Calu3 (cell line): ENCODE results near the gene PSPN. TPM values are rescaled to one million over a fixed set of nuclear protein-coding genes. Genes with fewer than 3 reads are reported as not detected.
"Not testable (repeated sequence)": the region's sequence is repeated elsewhere in the genome, so short reads cannot be mapped to it uniquely, and the experiment has no call there.

Experiments
- BruUV-seq: library from RNA; stranded (reverse); fragments of 400-500 nt; replicated peaks from 2 replicates; lab custom pipeline; 2021; lab: Mats Ljungman, UMichigan
- CTCF ChIA-PET: fragments of 300-600 bp; sonication (Branson Sonifier 250); formaldehyde crosslinking; loops from one replicate; lab custom pipeline; 2022; ENCODE audit warnings: antibody characterized with exemption; lab: Charles Lee
- DNase-seq: peaks from one replicate; pipeline ENCODE4 v3.0.0; 2022
- H3K27ac Mint-ChIP-seq: one replicate; pipeline ENCODE4 v1.8.0; 2022; ENCODE audit warnings: mixed read lengths; ENCODE audit not compliant: unreplicated experiment
- H3K27me3 Mint-ChIP-seq: one replicate; pipeline ENCODE4 v1.8.0; 2022; ENCODE audit warnings: mixed read lengths; ENCODE audit not compliant: unreplicated experiment
- H3K36me3 Mint-ChIP-seq: one replicate; pipeline ENCODE4 v1.8.0; 2022; ENCODE audit warnings: mild to moderate bottlenecking, moderate library complexity, mixed read lengths; ENCODE audit not compliant: insufficient read depth, unreplicated experiment
- H3K4me1 Mint-ChIP-seq: one replicate; pipeline ENCODE4 v1.8.0; 2022; ENCODE audit warnings: mild to moderate bottlenecking, low read depth, mixed read lengths; ENCODE audit not compliant: unreplicated experiment
- H3K4me3 Mint-ChIP-seq: one replicate; pipeline ENCODE4 v1.8.0; 2022; ENCODE audit warnings: mild to moderate bottlenecking, low read depth, moderate library complexity, mixed read lengths; ENCODE audit not compliant: unreplicated experiment
- H3K9me3 Mint-ChIP-seq: one replicate; pipeline ENCODE4 v1.8.0; 2022; ENCODE audit warnings: low read depth, mixed read lengths; ENCODE audit not compliant: unreplicated experiment
- intact Hi-C: fragments of 100-400 bp; cut with micrococcal nuclease; formaldehyde crosslinking; loops from one replicate; pipeline ENCODE4 v1.10.0; 2022; ENCODE audit not compliant: unreplicated experiment
- total RNA-seq: library from RNA; stranded (reverse); gene quantifications from 2 replicates; pipeline ENCODE4 v1.2.3, GENCODE V29; 2022
- TF ChIP-seq, protein P1 (sequence below): fragments of 200-600 bp; IDR thresholded peaks from one replicate; pipeline ENCODE4 v1.8.0; 2022; ENCODE audit warnings: antibody characterized with exemption; ENCODE audit not compliant: unreplicated experiment

The PSPN gene
- total RNA-seq, 1 experiment from 2014 or later = 1.7 TPM

DNA sequence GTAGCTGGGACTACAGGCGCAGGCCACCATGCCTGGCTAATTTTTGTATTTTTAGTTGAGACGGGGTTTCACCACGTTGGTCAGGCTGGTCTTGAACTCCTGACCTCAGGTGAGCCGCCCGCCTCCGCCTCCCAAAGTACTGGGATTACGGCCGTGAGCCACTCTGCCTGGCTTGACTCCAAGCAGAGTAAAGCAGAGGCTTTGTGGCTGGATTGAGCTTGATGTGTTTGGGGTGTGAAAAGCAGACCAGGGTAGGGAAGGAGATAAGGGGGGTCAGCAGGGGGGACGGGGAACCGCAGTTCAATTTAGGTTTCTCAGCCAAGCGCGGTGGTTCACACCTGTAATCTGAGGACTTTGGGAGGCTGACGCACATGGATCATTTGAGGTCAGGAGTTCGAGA, 18.6 kb downstream of the PSPN start:
- intact Hi-C loops = loop anchor here (10.0 kb wide), 1 partner anchor 192 kb away; no protein-coding TSS in a partner anchor
- H3K4me3 Mint-ChIP-seq = no peak overlapping the region
- CTCF ChIA-PET = no interaction called here
- H3K4me1 Mint-ChIP-seq = peaks cover 9% of the 10 kb centered on the region
- TF ChIP-seq, protein P1, sequence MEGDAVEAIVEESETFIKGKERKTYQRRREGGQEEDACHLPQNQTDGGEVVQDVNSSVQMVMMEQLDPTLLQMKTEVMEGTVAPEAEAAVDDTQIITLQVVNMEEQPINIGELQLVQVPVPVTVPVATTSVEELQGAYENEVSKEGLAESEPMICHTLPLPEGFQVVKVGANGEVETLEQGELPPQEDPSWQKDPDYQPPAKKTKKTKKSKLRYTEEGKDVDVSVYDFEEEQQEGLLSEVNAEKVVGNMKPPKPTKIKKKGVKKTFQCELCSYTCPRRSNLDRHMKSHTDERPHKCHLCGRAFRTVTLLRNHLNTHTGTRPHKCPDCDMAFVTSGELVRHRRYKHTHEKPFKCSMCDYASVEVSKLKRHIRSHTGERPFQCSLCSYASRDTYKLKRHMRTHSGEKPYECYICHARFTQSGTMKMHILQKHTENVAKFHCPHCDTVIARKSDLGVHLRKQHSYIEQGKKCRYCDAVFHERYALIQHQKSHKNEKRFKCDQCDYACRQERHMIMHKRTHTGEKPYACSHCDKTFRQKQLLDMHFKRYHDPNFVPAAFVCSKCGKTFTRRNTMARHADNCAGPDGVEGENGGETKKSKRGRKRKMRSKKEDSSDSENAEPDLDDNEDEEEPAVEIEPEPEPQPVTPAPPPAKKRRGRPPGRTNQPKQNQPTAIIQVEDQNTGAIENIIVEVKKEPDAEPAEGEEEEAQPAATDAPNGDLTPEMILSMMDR = no peak
- H3K27ac Mint-ChIP-seq = no peak overlapping the region
- DNase-seq = no peak
- no TSS peak for BruUV-seq
- no peaks in the 10 kb centered on the region for H3K9me3 Mint-ChIP-seq
- H3K36me3 Mint-ChIP-seq = peaks cover 14% of the 10 kb centered on the region
- H3K27me3 Mint-ChIP-seq = no peaks in the 10 kb centered on the region

DNA sequence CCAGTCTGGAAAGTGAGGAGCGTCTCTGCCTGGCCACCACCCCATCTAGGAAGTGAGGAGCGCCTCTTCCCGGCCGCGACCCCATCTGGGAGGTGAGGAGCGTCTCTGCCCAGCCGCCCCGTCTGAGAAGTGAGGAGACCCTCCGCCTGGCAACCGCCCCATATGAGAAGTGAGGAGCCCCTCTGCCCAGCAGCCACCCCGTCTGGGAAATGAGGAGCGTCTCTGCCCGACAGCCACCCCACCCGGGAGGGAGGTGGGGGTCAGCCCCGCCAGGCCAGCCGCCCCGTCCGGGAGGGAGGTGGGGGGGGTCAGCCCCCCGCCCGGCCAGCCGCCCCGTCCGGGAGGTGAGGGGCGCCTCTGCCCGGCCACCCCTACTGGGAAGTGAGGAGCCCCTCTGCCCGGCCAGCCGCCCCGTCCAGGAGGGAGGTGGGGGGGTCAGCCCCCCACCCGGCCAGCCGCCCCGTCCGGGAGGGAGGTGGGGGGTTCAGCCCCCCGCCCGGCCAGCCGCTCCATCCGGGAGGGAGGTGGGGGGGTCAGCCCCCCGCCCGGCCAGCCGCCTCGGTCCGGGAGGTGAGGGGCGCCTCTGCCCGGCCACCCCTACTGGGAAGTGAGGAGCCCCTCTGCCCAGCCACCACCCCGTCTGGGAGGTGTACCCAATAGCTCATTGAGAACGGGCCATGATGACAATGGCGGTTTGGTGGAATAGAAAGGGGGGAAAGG, 20.3 kb downstream of the PSPN start:
- intact Hi-C loops = loop anchor here (2.0 to 10.0 kb wide), 2 partner anchors 191 to 231 kb away; no protein-coding TSS in a partner anchor
- H3K4me3 Mint-ChIP-seq, H3K27ac Mint-ChIP-seq, H3K9me3 Mint-ChIP-seq, CTCF ChIA-PET, H3K4me1 Mint-ChIP-seq, H3K36me3 Mint-ChIP-seq, BruUV-seq, H3K27me3 Mint-ChIP-seq, DNase-seq: not testable (repeated sequence)

DNA sequence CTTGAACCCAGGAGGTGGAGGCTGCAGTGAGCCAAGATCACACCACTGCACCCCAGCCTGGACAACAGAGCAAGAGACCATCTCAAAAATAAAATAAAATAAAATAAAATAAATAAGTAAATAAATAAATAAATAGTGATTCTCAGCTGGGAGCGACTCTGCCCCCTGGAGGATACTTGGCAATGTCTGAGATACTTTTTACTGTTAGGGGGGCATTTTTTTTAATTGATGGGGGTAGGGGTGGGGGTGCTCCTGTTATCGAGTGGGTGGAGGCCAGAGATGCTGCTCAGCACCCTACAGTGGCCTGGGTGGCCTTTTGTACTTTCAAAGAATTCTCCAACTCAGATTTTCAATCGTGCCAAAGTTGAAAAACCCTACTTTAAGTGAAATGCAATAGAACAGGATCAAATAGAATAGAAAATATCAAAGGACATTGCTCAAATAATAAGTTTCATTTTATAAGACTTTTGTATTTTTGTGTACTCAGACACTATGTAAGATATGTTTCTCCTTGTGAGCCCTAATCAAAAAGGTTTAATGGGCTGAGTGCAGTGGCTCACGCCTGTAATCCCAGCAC, 21.5 kb downstream of the PSPN start:
- CTCF ChIA-PET = interaction anchor here (0.6 to 1.5 kb wide), 3 partner anchors 69 to 386 kb away, joined by 4 to 9 read pairs (median 5); no protein-coding TSS in a partner anchor
- no TSS peak for BruUV-seq
- Mint-ChIP-seq H3K4me1 (peaks cover 9% of the 10 kb centered on the region), H3K9me3 (no peaks in the 10 kb centered on the region), H3K36me3 (no peaks in the 10 kb centered on the region), H3K27me3 (peaks cover 8% of the 10 kb centered on the region), H3K4me3 (no peak overlapping the region), H3K27ac (no peak overlapping the region)
- TF ChIP-seq, protein P1 = peak; percentile 48
- intact Hi-C loops = loop anchor here (2.0 to 10.0 kb wide), 2 partner anchors 189 to 229 kb away; no protein-coding TSS in a partner anchor
- no peak for DNase-seq

DNA sequence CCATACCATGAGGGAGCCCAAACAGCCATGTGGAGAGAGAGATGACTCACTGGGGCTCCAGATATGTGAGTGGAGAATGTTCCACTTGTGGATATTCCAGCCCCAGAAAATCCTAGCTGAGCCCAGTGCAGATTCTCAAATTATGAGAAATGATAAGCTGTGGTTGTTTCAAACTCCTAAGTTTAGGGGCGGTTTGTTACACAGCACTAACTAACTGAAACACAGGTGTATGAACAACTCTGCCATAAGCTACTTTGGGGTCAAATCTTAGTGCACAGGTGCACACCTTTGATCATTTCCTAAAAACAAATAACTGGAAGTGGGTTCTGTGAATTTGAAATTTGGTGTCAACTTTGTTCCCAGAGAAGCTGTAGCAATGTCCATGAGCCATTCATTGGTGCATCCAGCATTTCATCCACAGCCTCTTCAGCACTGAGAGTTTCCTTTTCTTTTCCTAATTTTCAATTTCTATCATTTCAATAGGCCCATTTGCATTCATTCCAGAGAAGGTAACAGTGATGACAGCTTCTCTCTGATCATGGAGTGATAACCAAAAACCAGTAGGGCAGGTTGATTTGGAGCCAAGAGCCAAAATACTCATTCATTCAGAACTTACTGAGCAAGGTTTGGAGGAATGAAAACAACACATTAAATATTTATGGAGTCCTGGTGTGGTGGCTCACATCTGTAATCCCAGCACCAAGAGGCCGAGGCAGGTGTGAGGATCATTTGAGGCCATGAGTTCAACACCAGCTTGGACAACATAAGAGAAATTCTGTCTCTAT, 23.2 kb downstream of the PSPN start:
- BruUV-seq = no TSS peak
- Mint-ChIP-seq H3K27ac (no peak overlapping the region), H3K9me3 (no peaks in the 10 kb centered on the region), H3K36me3 (no peaks in the 10 kb centered on the region), H3K27me3 (peaks cover 24% of the 10 kb centered on the region), H3K4me1 (peaks cover 3% of the 10 kb centered on the region), H3K4me3 (no peak overlapping the region)
- DNase-seq = no peak
- intact Hi-C loops = loop anchor here (10.0 kb wide), 1 partner anchor 188 kb away; no protein-coding TSS in a partner anchor
- CTCF ChIA-PET = no interaction called here
- TF ChIP-seq, protein P1 = no peak
